HG02885 (cell line): ENCODE results near the gene BCAM.
"Not testable (repeated sequence)": the region's sequence is repeated elsewhere in the genome, so short reads cannot be mapped to it uniquely, and the experiment has no call there.

ENCODE experiments used
- ATAC-seq: cut with Tn5 transposase; IDR thresholded peaks from one replicate; pipeline ENCODE4 v1.9.1; 2021; ENCODE audit warnings: mild to moderate bottlenecking; ENCODE audit not compliant: unreplicated experiment, poor library complexity

Gene BCAM

GRCh38 chr19:44814517-44814916 lies 5.6 kb downstream of the BCAM start:
- no peak for ATAC-seq

- no peak for ATAC-seq
Observed at GRCh38 chr19:44816301-44816700, 7.4 kb downstream of the BCAM start.

DNA sequence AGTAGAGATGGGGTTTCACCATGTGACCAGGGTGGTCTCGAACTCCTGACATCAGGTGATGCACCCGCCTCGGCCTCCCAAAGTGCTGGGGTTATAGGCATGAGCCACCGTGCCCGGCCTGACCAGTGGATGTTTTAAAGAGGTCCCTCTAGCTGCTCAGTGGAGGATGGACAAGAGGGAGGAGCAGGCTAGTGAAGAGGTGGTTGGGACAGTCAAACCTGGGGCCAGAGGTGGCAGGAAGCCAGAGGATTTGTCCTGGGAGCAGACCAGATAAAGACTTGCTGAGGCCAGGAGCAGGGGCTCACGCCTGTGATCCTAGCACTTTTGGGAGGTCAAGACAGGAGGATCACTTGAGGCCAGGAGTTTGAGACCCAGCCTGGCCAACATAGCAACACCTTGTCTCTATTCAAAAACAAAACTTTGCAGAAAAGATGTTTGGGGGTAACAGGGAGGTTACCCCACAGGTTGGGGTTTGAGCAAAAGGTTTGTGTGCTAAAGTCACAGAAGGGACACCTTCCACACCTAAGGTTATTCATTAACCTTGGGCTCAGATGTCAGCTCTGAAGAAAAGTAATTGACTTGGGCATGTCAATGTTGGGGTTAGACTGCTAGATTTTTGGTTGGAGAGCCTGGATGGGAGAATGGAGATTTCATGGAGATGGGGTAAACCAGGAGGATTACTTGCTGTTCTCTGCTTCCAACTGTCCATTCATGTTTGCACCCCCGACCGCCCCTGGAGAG lies 9.0 kb downstream of the BCAM start:
- no peak for ATAC-seq

- ATAC-seq, result no peak
Observed at GRCh38 chr19:44818466-44819031, 9.6 kb downstream of the BCAM start.

GRCh38 chr19:44819246-44819832 lies 10.4 kb downstream of the BCAM start:
- no peak for ATAC-seq

GRCh38 chr19:44820648-44821609 lies 12.0 kb downstream of the BCAM start:
- ATAC-seq, result no peak

DNA sequence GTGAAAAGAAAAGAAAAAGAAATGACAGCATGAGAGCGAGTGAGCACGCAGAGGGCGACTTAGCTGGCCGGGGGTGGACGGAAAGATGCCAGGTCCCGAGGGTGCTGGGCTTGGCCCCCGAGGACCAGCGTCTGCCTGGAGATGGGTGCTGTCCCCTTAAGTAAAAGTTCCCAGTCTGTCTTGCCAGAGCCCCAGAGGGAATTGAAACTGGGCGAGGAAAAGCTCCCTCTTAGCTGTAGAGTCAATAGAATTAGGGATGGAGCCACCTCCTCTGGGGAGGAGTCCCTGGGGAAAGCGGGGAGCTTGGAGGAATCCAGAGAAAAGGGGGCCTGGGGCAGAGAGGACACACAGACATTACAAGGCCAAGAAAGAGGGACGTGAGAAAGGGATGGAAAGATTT lies 13.3 kb downstream of the BCAM start:
- no peak for ATAC-seq

GRCh38 chr19:44822670-44823372 lies 13.9 kb downstream of the BCAM start:
- no peak for ATAC-seq

- ATAC-seq, result no peak
Observed at GRCh38 chr19:44823373-44823698, 14.4 kb downstream of the BCAM start.

- no peak for ATAC-seq
Observed at GRCh38 chr19:44824761-44825160, 15.9 kb downstream of the BCAM start.

- ATAC-seq, result not testable (repeated sequence)
Observed at GRCh38 chr19:44832875-44833274, 24.0 kb downstream of the BCAM start.

DNA sequence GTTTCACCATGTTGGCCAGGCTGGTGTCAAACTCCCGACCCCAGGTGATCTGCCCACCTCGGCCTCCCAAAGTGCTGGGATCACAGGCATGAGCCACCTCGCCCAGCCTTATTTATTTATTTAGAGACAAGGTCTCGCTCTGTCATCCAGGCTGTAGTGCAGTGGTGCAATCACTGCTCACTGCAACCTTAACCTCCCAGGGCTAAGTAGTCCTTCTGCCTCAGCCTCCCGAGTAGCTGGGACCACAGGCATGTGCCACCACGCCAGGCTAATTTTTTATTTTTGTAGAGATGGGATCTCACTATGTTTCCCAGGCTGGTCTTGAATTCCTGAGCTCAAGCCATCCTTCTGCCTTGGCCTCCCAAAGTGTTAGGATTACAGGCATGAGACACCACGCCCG lies 25.5 kb downstream of the BCAM start:
- ATAC-seq, result not testable (repeated sequence)

- no peak for ATAC-seq
Observed at GRCh38 chr19:44839276-44839675, 30.4 kb downstream of the BCAM start.

- ATAC-seq, result no peak
Observed at GRCh38 chr19:44840811-44841210, 31.9 kb downstream of the BCAM start.

- no peak for ATAC-seq
Observed at GRCh38 chr19:44841231-44841630, 32.3 kb downstream of the BCAM start.

- ATAC-seq, result no peak
Observed at GRCh38 chr19:44845286-44845611, 36.3 kb downstream of the BCAM start.

DNA sequence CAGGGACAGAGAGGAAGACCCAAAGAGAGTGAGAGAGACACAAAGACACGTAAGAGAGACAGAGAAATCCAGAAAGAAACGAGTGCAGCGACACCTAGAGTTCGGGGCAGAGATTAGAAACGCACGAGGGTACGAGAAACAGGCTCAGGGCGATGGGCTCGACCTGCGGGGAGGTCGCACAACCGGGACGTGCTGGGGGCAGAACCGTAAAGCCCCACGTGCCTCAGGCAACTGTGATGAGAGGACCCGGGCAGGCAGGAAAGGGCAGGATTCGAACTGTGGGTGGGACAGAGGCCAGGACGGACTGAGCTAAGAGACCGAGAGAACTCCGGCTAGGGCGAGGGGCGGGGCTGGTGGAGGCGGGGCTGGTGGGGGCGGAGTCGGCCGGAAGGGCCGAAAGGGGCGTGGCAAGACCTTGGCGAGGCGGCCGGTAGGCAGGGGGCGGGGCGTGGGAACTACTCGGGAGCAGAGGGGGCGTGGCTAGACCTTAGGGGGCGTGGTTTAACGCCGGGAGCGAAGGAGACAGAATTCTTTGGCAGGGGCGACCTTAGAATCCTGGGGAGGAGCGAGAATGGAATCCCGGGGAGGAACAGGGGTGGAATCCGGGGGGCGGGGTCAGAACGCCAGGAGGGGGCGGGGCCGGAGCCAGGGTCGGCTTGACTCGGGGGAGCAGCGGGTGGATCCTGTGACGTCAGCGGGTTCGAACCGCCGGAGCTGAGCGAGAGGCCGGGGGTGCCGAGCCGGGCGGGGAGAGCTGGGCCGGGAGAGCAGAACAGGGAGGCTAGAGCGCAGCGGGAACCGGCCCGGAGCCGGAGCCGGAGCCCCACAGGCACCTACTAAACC lies 36.9 kb downstream of the BCAM start, which contains the start of gene NECTIN2:
Gene NECTIN2, plus strand, starts transcription at position 686 of the 843 bp plus-strand sequence. CDS start 229 bp downstream, outside the sequence.
- ATAC-seq, result peak; percentile 44

DNA sequence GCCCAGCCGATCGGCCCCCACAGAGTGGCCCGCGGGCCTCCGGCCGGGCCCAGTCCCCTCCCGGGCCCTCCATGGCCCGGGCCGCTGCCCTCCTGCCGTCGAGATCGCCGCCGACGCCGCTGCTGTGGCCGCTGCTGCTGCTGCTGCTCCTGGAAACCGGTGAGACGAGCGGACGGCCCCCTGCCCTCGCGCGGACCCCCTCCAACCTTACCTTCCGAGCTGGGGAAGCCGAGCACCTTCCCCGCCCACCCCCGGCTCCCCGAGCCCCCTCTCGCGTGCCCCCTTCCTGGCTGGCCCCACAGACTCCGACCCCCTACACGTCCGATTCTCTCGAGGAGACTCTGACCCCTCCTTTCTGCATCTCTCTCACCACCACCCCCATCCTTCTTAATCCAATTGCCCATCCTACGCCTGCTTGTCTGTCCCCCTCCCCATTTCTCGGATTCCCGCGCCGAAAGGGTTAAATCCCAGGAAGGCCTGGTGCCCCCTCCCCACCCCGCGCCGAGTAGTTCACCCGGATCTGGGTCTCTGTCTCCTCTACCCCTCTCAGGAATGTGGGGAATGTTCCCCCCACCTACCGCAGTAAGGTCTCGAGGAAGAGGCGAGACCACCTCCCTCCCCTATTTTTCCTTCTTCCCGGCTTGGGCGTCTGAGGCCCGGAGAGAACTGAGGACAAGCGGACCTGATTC lies 37.7 kb downstream of the BCAM start:
- ATAC-seq, result no peak
